Stimulated activated CD4-positive, alpha-beta T cell treated with anti-CD3 and anti-CD28 coated beads, Interleukin-15, amount 100 ng/mL, for 24 hours (primary cell): Measurements from ENCODE around the gene PROX1.

Experiments used
- DNase-seq: peaks from one replicate; pipeline ENCODE4 v3.0.0-alpha.2; 2020

PROX1 gene

GRCh38 chr1:213982289-213982671 is 5.5 kb upstream of the PROX1 start:
- no peak for DNase-seq

GRCh38 chr1:213982672-213983492 is 4.9 kb upstream of the PROX1 start:
- no peak for DNase-seq

GRCh38 chr1:213983493-213984386 is 4.0 kb upstream of the PROX1 start:
- DNase-seq: no peak

- no peak for DNase-seq
These were observed 3.2 kb upstream of the PROX1 start for GRCh38 chr1:213984387-213985208.

GRCh38 chr1:213985209-213986019 is 2.4 kb upstream of the PROX1 start:
- DNase-seq: no peak

- no peak for DNase-seq
These were observed 1.5 kb upstream of the PROX1 start for GRCh38 chr1:213986020-213986924.

GRCh38 chr1:213986925-213987250 is 885 bp upstream of the PROX1 start:
- no peak for DNase-seq

- peak; percentile 68 for DNase-seq
These were observed 299 bp upstream of the PROX1 start for GRCh38 chr1:213987422-213987926.

GRCh38 chr1:213988507-213989001 is 781 bp downstream of the PROX1 start:
- DNase-seq: no peak

GRCh38 chr1:213989002-213989855 is 1.5 kb downstream of the PROX1 start:
- no peak for DNase-seq

GRCh38 chr1:213993929-213994328 is 6.2 kb downstream of the PROX1 start:
- DNase-seq: no peak

GRCh38 chr1:213994888-213995287 is 7.1 kb downstream of the PROX1 start:
- DNase-seq: no peak

- no peak for DNase-seq
These were observed 7.8 kb downstream of the PROX1 start for GRCh38 chr1:213995603-213996002.

GRCh38 chr1:213996320-213997037 is 8.7 kb downstream of the PROX1 start:
- DNase-seq: no peak

- no peak for DNase-seq
These were observed 9.4 kb downstream of the PROX1 start for GRCh38 chr1:213997038-213997771.

- no peak for DNase-seq
These were observed 10.0 kb downstream of the PROX1 start for GRCh38 chr1:213997772-213998107.

- no peak for DNase-seq
These were observed 11.0 kb downstream of the PROX1 start for GRCh38 chr1:213998785-213999184.

- no peak for DNase-seq
These were observed 12.0 kb downstream of the PROX1 start for GRCh38 chr1:213999732-214000131.

- DNase-seq: no peak
These were observed 14.3 kb downstream of the PROX1 start for GRCh38 chr1:214002060-214002459.
